Dedifferentiated amniotic fluid mesenchymal stem cell (primary cell): ENCODE results near the gene SSTR3.
"Not testable (repeated sequence)": the region's sequence is repeated elsewhere in the genome, so short reads cannot be mapped to it uniquely, and the experiment has no call there.

Source experiments
- DNase-seq: peaks from one replicate; pipeline ENCODE4 v3.0.0-alpha.2; 2016; ENCODE audit errors: extremely low spot score

The SSTR3 gene

GRCh38 chr22:37212174-37212906, at the start of gene SSTR3:
TSS of gene SSTR3 (minus strand) at chr22:37212477. CDS start at chr22:37207803, 4,674 bp downstream.
- no peak for DNase-seq

- peak; percentile 26 for DNase-seq
These were observed 48.6 kb upstream of the SSTR3 start for GRCh38 chr22:37260901-37261336.

- DNase-seq, result no peak
These were observed 48.0 kb upstream of the SSTR3 start for GRCh38 chr22:37260155-37260795.

GRCh38 chr22:37259540-37260029, 47.3 kb upstream of the SSTR3 start:
- DNase-seq, result peak; percentile 42

- no peak for DNase-seq
These were observed 46.6 kb upstream of the SSTR3 start for GRCh38 chr22:37258753-37259401.

- DNase-seq, result no peak
These were observed 45.9 kb upstream of the SSTR3 start for GRCh38 chr22:37258005-37258752.

GRCh38 chr22:37256075-37256726, 43.9 kb upstream of the SSTR3 start:
- DNase-seq, result no peak

- DNase-seq, result no peak
These were observed 43.3 kb upstream of the SSTR3 start for GRCh38 chr22:37255558-37256006.

- DNase-seq, result no peak
These were observed 42.6 kb upstream of the SSTR3 start for GRCh38 chr22:37254867-37255233.

GRCh38 chr22:37254209-37254866, 42.1 kb upstream of the SSTR3 start:
- DNase-seq, result no peak

- DNase-seq, result no peak
These were observed 40.9 kb upstream of the SSTR3 start for GRCh38 chr22:37253126-37253660.

GRCh38 chr22:37251836-37252235, 39.6 kb upstream of the SSTR3 start:
- DNase-seq, result not testable (repeated sequence)

GRCh38 chr22:37249986-37250385, 37.7 kb upstream of the SSTR3 start:
- DNase-seq, result no peak

GRCh38 chr22:37248251-37248650, 36.0 kb upstream of the SSTR3 start:
- no peak for DNase-seq

- no peak for DNase-seq
These were observed 33.5 kb upstream of the SSTR3 start for GRCh38 chr22:37245740-37246139.

- DNase-seq, result no peak
These were observed 32.8 kb upstream of the SSTR3 start for GRCh38 chr22:37244922-37245722.

- DNase-seq, result no peak
These were observed 32.0 kb upstream of the SSTR3 start, which contains the start of gene RAC2 for GRCh38 chr22:37244114-37244921. TSS of gene RAC2 (minus strand) at chr22:37244269. CDS start at chr22:37244148, 121 bp downstream.

GRCh38 chr22:37243402-37244113, 31.3 kb upstream of the SSTR3 start:
- DNase-seq, result no peak
